Osteocyte (in vitro differentiated cells): ENCODE results near the gene CSTB. TPM values are rescaled to one million over a fixed set of nuclear protein-coding genes. Genes with fewer than 3 reads are reported as not detected.

Experiments used
- DNase-seq: peaks from one replicate; pipeline ENCODE4 v3.0.0; 2021; ENCODE audit warnings: mixed read lengths; ENCODE audit not compliant: unreplicated experiment; ENCODE audit errors: extremely low spot score
- H3K27ac Mint-ChIP-seq: one replicate; pipeline ENCODE4 v1.8.0; 2021; ENCODE audit warnings: mild to moderate bottlenecking, mixed read lengths; ENCODE audit not compliant: unreplicated experiment
- H3K27me3 Mint-ChIP-seq: one replicate; pipeline ENCODE4 v1.8.0; 2021; ENCODE audit warnings: mixed read lengths; ENCODE audit not compliant: unreplicated experiment
- H3K36me3 Mint-ChIP-seq: one replicate; pipeline ENCODE4 v1.8.0; 2021; ENCODE audit warnings: mixed read lengths; ENCODE audit not compliant: unreplicated experiment
- H3K4me1 Mint-ChIP-seq: one replicate; pipeline ENCODE4 v1.8.0; 2021; ENCODE audit warnings: mixed read lengths; ENCODE audit not compliant: unreplicated experiment
- H3K4me3 Mint-ChIP-seq: one replicate; pipeline ENCODE4 v1.8.0; 2021; ENCODE audit warnings: mild to moderate bottlenecking, moderate library complexity, mixed read lengths; ENCODE audit not compliant: unreplicated experiment
- H3K9me3 Mint-ChIP-seq: one replicate; pipeline ENCODE4 v1.8.0; 2021; ENCODE audit warnings: mixed read lengths; ENCODE audit not compliant: unreplicated experiment
- CTCF ChIP-seq: fragments of 200-600 bp; sonication (generic); IDR thresholded peaks from 2 replicates; pipeline ENCODE4 v1.5.0; 2021; ENCODE audit warnings: antibody characterized with exemption, mild to moderate bottlenecking, moderate library complexity
- total RNA-seq: library from RNA; stranded (reverse); gene quantifications from 2 replicates; pipeline ENCODE4 v1.2.1, GENCODE V29; 2021

The CSTB gene
- total RNA-seq, 1 donor from 2014 or later: 59.1 TPM

GRCh38 chr21:43816611-43817071 is 40.5 kb upstream of the CSTB start:
- Mint-ChIP-seq H3K4me1 (peaks cover 4% of the 10 kb centered on the region), H3K27ac (no peak overlapping the region), H3K4me3 (no peak overlapping the region), H3K9me3 (peaks cover 7% of the 10 kb centered on the region), H3K36me3 (no peaks in the 10 kb centered on the region), H3K27me3 (no peaks in the 10 kb centered on the region)
- no peak for DNase-seq
- no peak for TF ChIP-seq CTCF

- H3K9me3 Mint-ChIP-seq: peaks cover 7% of the 10 kb centered on the region
- H3K4me1 Mint-ChIP-seq: peaks cover 4% of the 10 kb centered on the region
- DNase-seq: no peak
- H3K27ac Mint-ChIP-seq: no peak overlapping the region
- no peak overlapping the region for H3K4me3 Mint-ChIP-seq
- no peaks in the 10 kb centered on the region for H3K27me3 Mint-ChIP-seq
- TF ChIP-seq CTCF: no peak
- H3K36me3 Mint-ChIP-seq: no peaks in the 10 kb centered on the region
These were observed 39.9 kb upstream of the CSTB start for GRCh38 chr21:43815991-43816390.

GRCh38 chr21:43815107-43815613 is 39.1 kb upstream of the CSTB start:
- Mint-ChIP-seq H3K9me3 (peaks cover 7% of the 10 kb centered on the region), H3K36me3 (no peaks in the 10 kb centered on the region), H3K27me3 (no peaks in the 10 kb centered on the region), H3K4me1 (peaks cover 9% of the 10 kb centered on the region), H3K4me3 (no peak overlapping the region), H3K27ac (no peak overlapping the region)
- no peak for TF ChIP-seq CTCF
- no peak for DNase-seq

- no peak for DNase-seq
- Mint-ChIP-seq H3K9me3 (peaks cover 7% of the 10 kb centered on the region), H3K4me1 (peaks cover 9% of the 10 kb centered on the region), H3K4me3 (no peak overlapping the region), H3K27me3 (no peaks in the 10 kb centered on the region), H3K36me3 (no peaks in the 10 kb centered on the region), H3K27ac (peak overlapping the region; percentile 56)
- no peak for TF ChIP-seq CTCF
These were observed 38.4 kb upstream of the CSTB start for GRCh38 chr21:43814215-43815106.

- Mint-ChIP-seq H3K36me3 (no peaks in the 10 kb centered on the region), H3K4me1 (peaks cover 9% of the 10 kb centered on the region), H3K4me3 (no peak overlapping the region), H3K9me3 (peaks cover 1% of the 10 kb centered on the region), H3K27me3 (no peaks in the 10 kb centered on the region), H3K27ac (no peak overlapping the region)
- no peak for TF ChIP-seq CTCF
- DNase-seq: no peak
These were observed 37.5 kb upstream of the CSTB start for GRCh38 chr21:43813656-43813980.
